Motor neuron (in vitro differentiated cells): ENCODE measurements around the gene BIRC7. TPM values are rescaled to one million over a fixed set of nuclear protein-coding genes. Genes with fewer than 3 reads are reported as not detected.

ENCODE experiments used
- ATAC-seq, 8 experiments: fragments of 200-7000 bp; cut with Tn5 transposase; replicated peaks in 6 of 8; 2 replicates each; pipeline ENCODE4 v1.8.0; 2021; ENCODE audit warnings: mild to moderate bottlenecking in 8 of 8, moderate library complexity in 8 of 8
- H3K27ac ChIP-seq, 2 donors: fragments of 250-450 bp; sonication (Bioruptor Pico); 2 replicates each; pipeline ENCODE4 v1.9.0; 2021; ENCODE audit warnings: antibody characterized with exemption in 2 of 2, mild to moderate bottlenecking in 2 of 2, moderate library complexity in 1 of 2
- H3K4me1 ChIP-seq, 2 donors: fragments of 250-450 bp; sonication (Bioruptor Pico); replicated peaks in 1 of 2; 2 replicates each; pipeline ENCODE4 v1.6.1; 2021; ENCODE audit warnings: antibody characterized with exemption in 2 of 2, mild to moderate bottlenecking in 2 of 2, moderate library complexity in 1 of 2
- H3K4me3 ChIP-seq, 5 donors: fragments of 250-450 bp; sonication (Bioruptor Pico); 2 replicates each; pipeline ENCODE4 v1.9.0; 2021; ENCODE audit warnings: antibody characterized with exemption in 5 of 5, mild to moderate bottlenecking in 5 of 5, moderate library complexity in 4 of 5
- WGBS, 10 experiments: fragments of 450-650 bp; shearing (Covaris generic); methylation state at CpG; one replicate each; pipeline ENCODE4 v1.0.0; 2022; 5-methylcytosine and 5-hydroxymethylcytosine counted together
- in situ Hi-C, 9 experiments: fragments of 400-800 bp; cut with MboI; loops; one replicate each; pipeline ENCODE4 v1.15.0; 2021; ENCODE audit warnings: low sequenced_read_pairs in 9 of 9, low pct_unique_long_range_greater_than_20kb in 2 of 9; ENCODE audit not compliant: unreplicated experiment in 9 of 9
- total RNA-seq, 8 experiments: library from RNA; unstranded; fragments of 300-600 nt; gene quantifications; 2 replicates each; pipeline versions ENCODE4 v1.2.3 to v1.2.4, GENCODE V29; 2022

The BIRC7 gene
- 10 to 100 TPM in 2 of 8 experiments, 1 to 10 TPM in 2, under 1 TPM in 2, not detected in 2; 0.29 to 14.1 (median 2.2) TPM for total RNA-seq

GRCh38 chr20:63235399-63235983, at the start of gene BIRC7:
Gene BIRC7 (plus strand): TSS chr20:63235905. CDS start chr20:63236097, 192 bp downstream.
- peak in 5 of 8 experiments; percentile 44 to 77 (median 73) for ATAC-seq
- 52 to 80% methylated on average over 1 to 2 of the region's 17 CpGs; no CpG with 5 or more reads in 8 of the 10 experiments for WGBS, 10 experiments
- Histone ChIP-seq H3K27ac (peak within 1 kb of the TSS; percentile 45 to 78), H3K4me3 (peak within 1 kb of the TSS in 1 of 5 donors; percentile 23), H3K4me1 (peaks cover 25 to 33% of the 10 kb centered on the region in 2 donors)
- in situ Hi-C loops, result no loop called here

GRCh38 chr20:63186084-63186483, 49.6 kb upstream of the BIRC7 start:
- ATAC-seq, result no peak
- in situ Hi-C loops, result loop anchor here in 4 of 9 experiments (10.0 to 25.0 kb wide), 2 partner anchors 124 to 131 kb away; no protein-coding TSS in a partner anchor
- WGBS, 10 experiments, result 17 to 100% (median 92%) methylated on average over 2 to 6 of the region's 8 CpGs; no CpG with 5 or more reads in 4 of the 10 experiments
- Histone ChIP-seq H3K27ac (no peak overlapping the region), H3K4me3 (no peak overlapping the region), H3K4me1 (peaks cover 3 to 15% of the 10 kb centered on the region in 2 donors)

- WGBS, 10 experiments, result 0 to 100% (median 94%) methylated on average over 1 to 3 of the region's 8 CpGs; no CpG with 5 or more reads in 3 of the 10 experiments
- peaks cover 3 to 12% of the 10 kb centered on the region in 2 donors for H3K4me1 ChIP-seq
- H3K27ac ChIP-seq, result no peak overlapping the region
- in situ Hi-C loops, result loop anchor here in 4 of 9 experiments (10.0 to 25.0 kb wide), 2 partner anchors 124 to 132 kb away; no protein-coding TSS in a partner anchor
- H3K4me3 ChIP-seq, result no peak overlapping the region
- ATAC-seq, result peak in 3 of 8 experiments; percentile 47 to 93 (median 91)
Measured at GRCh38 chr20:63186528-63187316, 49.0 kb upstream of the BIRC7 start.

- Histone ChIP-seq H3K4me1 (peaks cover 2 to 6% of the 10 kb centered on the region in 2 donors), H3K27ac (no peak overlapping the region), H3K4me3 (no peak overlapping the region)
- in situ Hi-C loops, result loop anchor here in 4 of 9 experiments (10.0 to 25.0 kb wide), 2 partner anchors 125 to 133 kb away; no protein-coding TSS in a partner anchor
- ATAC-seq, result no peak
- 0 to 100% (median 100%) methylated on average over 1 of the region's 7 CpGs; no CpG with 5 or more reads in 7 of the 10 experiments for WGBS, 10 experiments
Measured at GRCh38 chr20:63187338-63188158, 48.2 kb upstream of the BIRC7 start.

- 73 to 81% (median 76%) methylated on average over 3 to 5 of the region's 13 CpGs; no CpG with 5 or more reads in 7 of the 10 experiments for WGBS, 10 experiments
- peaks cover 0 to under 1% of the 10 kb centered on the region in 2 donors for H3K4me1 ChIP-seq
- H3K27ac ChIP-seq, result no peak overlapping the region
- no peak for ATAC-seq
- H3K4me3 ChIP-seq, result no peak overlapping the region
- in situ Hi-C loops, result loop anchor here in 4 of 9 experiments (10.0 to 25.0 kb wide), 2 partner anchors 126 to 133 kb away; no protein-coding TSS in a partner anchor
Measured at GRCh38 chr20:63188159-63188442, 47.6 kb upstream of the BIRC7 start.

GRCh38 chr20:63188641-63189321, 46.9 kb upstream of the BIRC7 start:
- H3K27ac ChIP-seq, result no peak overlapping the region
- 52 to 80% (median 76%) methylated on average over 2 to 4 of the region's 15 CpGs; no CpG with 5 or more reads in 7 of the 10 experiments for WGBS, 10 experiments
- peak in 1 of 8 experiments; percentile 4 for ATAC-seq

GRCh38 chr20:63189322-63189642, 46.4 kb upstream of the BIRC7 start:
- no peak overlapping the region for H3K4me3 ChIP-seq
- H3K27ac ChIP-seq, result no peak overlapping the region
- in situ Hi-C loops, result loop anchor here in 4 of 9 experiments (10.0 to 25.0 kb wide), 2 partner anchors 127 to 134 kb away; no protein-coding TSS in a partner anchor
- peak in 2 of 8 experiments; percentile 8 to 11 for ATAC-seq
- H3K4me1 ChIP-seq, result no peaks in the 10 kb centered on the region
- WGBS, 10 experiments, result 65 to 87% (median 75%) methylated on average over 1 to 5 of the region's 5 CpGs; no CpG with 5 or more reads in 6 of the 10 experiments

More at GRCh38 chr20:63188641-63189321, 46.9 kb upstream of the BIRC7 start:
- no peak overlapping the region for H3K4me3 ChIP-seq
- in situ Hi-C loops, result loop anchor here in 4 of 9 experiments (10.0 to 25.0 kb wide), 2 partner anchors 126 to 134 kb away; no protein-coding TSS in a partner anchor
- no peaks in the 10 kb centered on the region for H3K4me1 ChIP-seq

GRCh38 chr20:63189846-63190559, 45.7 kb upstream of the BIRC7 start:
- in situ Hi-C loops, result loop anchor here in 4 of 9 experiments (10.0 to 25.0 kb wide), 2 partner anchors 128 to 135 kb away; no protein-coding TSS in a partner anchor
- Histone ChIP-seq H3K4me1 (no peaks in the 10 kb centered on the region), H3K27ac (no peak overlapping the region), H3K4me3 (no peak overlapping the region)
- ATAC-seq, result no peak
- 20 to 100% (median 51%) methylated on average over 1 to 6 of the region's 17 CpGs; no CpG with 5 or more reads in 5 of the 10 experiments for WGBS, 10 experiments

GRCh38 chr20:63190828-63191227, 44.9 kb upstream of the BIRC7 start:
- H3K4me3 ChIP-seq, result no peak overlapping the region
- no peak overlapping the region for H3K27ac ChIP-seq
- peak in 1 of 8 experiments; percentile 14 for ATAC-seq
- WGBS, 10 experiments, result 50 to 100% (median 73%) methylated on average over 1 to 5 of the region's 20 CpGs; no CpG with 5 or more reads in 6 of the 10 experiments
- no peaks in the 10 kb centered on the region for H3K4me1 ChIP-seq
- in situ Hi-C loops, result loop anchor here in 2 of 9 experiments (25.0 kb wide), 1 partner anchor 129 kb away; no protein-coding TSS in a partner anchor

GRCh38 chr20:63191400-63191799, 44.3 kb upstream of the BIRC7 start:
- no peaks in the 10 kb centered on the region for H3K4me1 ChIP-seq
- 77 to 90% (median 89%) methylated on average over 4 to 13 of the region's 14 CpGs; no CpG with 5 or more reads in 7 of the 10 experiments for WGBS, 10 experiments
- peak in 1 of 8 experiments; percentile 57 for ATAC-seq
- no peak overlapping the region for H3K27ac ChIP-seq
- no peak overlapping the region for H3K4me3 ChIP-seq
- in situ Hi-C loops, result loop anchor here in 2 of 9 experiments (25.0 kb wide), 1 partner anchor 129 kb away; no protein-coding TSS in a partner anchor

- Histone ChIP-seq H3K4me1 (peaks cover 0 to 4% of the 10 kb centered on the region in 2 donors), H3K4me3 (no peak overlapping the region), H3K27ac (no peak overlapping the region)
- in situ Hi-C loops, result loop anchor here in 2 of 9 experiments (25.0 kb wide), 1 partner anchor 130 kb away; no protein-coding TSS in a partner anchor
- no peak for ATAC-seq
- WGBS, 10 experiments, result 80 to 100% (median 91%) methylated on average over 2 to 12 of the region's 21 CpGs; no CpG with 5 or more reads in 4 of the 10 experiments
Measured at GRCh38 chr20:63192721-63193120, 43.0 kb upstream of the BIRC7 start.
